HFFc6 (cell line): ENCODE data around the gene HERC3. TPM values are rescaled to one million over a fixed set of nuclear protein-coding genes. Genes with fewer than 3 reads are reported as not detected.

Source experiments
- DNase-seq: peaks from one replicate; pipeline ENCODE4 v3.0.0-alpha.2; 2018
- H3K27ac Mint-ChIP-seq: 2 replicates; pipeline ENCODE4 v1.8.0; 2020; ENCODE audit warnings: mild to moderate bottlenecking, mixed read lengths
- H3K27me3 Mint-ChIP-seq: 2 replicates; pipeline ENCODE4 v1.8.0; 2021; ENCODE audit warnings: mild to moderate bottlenecking, moderate library complexity, mixed read lengths; ENCODE audit not compliant: insufficient read depth
- H3K36me3 Mint-ChIP-seq: 2 replicates; pipeline ENCODE4 v1.8.0; 2021; ENCODE audit warnings: low read depth, mixed read lengths
- H3K4me1 Mint-ChIP-seq: 2 replicates; pipeline ENCODE4 v1.8.0; 2020; ENCODE audit warnings: low read depth, mixed read lengths
- H3K4me3 Mint-ChIP-seq: 2 replicates; pipeline ENCODE4 v1.8.0; 2020; ENCODE audit warnings: mild to moderate bottlenecking, moderate library complexity, mixed read lengths
- H3K9me3 Mint-ChIP-seq: 2 replicates; pipeline ENCODE4 v1.8.0; 2020; ENCODE audit warnings: mild to moderate bottlenecking, mixed read lengths
- total RNA-seq, 6 experiments: library from RNA; stranded (reverse); fragmentation: NEBNext Ultra II Directional; extraction: Animal tissue kit (Norgen Biotek cat#: 25700); gene quantifications; 2 replicates in 1 of 6; 3 replicates in 5 of 6; pipeline ENCODE4 v1.2.3, GENCODE V29; 2021
- TF ChIP-seq, protein P1 (sequence below): fragments of 200-600 bp; sonication (generic); IDR thresholded peaks from 2 replicates; pipeline ENCODE4 v1.5.0; 2021; ENCODE audit warnings: antibody characterized with exemption, mild to moderate bottlenecking

Gene HERC3
- total RNA-seq, 6 experiments from 2014 or later: 16.5 to 32.2 (median 26.6) TPM

DNA sequence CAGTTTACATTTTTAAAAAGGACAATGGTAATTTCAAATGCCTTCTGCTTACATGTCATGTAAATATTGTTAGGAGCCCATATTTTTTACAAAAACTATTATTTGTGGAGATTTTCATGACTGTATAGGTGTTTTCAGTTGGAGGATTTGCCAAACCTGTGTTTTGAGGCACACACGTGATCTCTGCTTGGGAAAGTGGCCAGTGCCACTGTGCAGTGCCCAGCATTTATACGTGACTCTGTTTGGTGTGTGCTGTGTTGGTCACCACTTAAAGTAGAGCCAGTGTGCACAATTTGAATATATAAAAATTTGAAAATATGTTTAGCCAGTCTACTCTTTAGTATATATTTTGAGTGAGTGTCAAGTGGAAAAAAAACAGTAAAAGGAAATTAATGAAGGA lies 132.1 kb downstream of the HERC3 start:
- no peak overlapping the region for H3K27ac Mint-ChIP-seq
- no peak for DNase-seq
- TF ChIP-seq, protein P1, sequence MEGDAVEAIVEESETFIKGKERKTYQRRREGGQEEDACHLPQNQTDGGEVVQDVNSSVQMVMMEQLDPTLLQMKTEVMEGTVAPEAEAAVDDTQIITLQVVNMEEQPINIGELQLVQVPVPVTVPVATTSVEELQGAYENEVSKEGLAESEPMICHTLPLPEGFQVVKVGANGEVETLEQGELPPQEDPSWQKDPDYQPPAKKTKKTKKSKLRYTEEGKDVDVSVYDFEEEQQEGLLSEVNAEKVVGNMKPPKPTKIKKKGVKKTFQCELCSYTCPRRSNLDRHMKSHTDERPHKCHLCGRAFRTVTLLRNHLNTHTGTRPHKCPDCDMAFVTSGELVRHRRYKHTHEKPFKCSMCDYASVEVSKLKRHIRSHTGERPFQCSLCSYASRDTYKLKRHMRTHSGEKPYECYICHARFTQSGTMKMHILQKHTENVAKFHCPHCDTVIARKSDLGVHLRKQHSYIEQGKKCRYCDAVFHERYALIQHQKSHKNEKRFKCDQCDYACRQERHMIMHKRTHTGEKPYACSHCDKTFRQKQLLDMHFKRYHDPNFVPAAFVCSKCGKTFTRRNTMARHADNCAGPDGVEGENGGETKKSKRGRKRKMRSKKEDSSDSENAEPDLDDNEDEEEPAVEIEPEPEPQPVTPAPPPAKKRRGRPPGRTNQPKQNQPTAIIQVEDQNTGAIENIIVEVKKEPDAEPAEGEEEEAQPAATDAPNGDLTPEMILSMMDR: no peak
- H3K9me3 Mint-ChIP-seq: no peaks in the 10 kb centered on the region
- no peaks in the 10 kb centered on the region; the same call in none of the 2 replicates for H3K27me3 Mint-ChIP-seq
- peaks cover 16% of the 10 kb centered on the region for H3K36me3 Mint-ChIP-seq
- peaks cover 8% of the 10 kb centered on the region; the same call in 1 of the 2 replicates for H3K4me1 Mint-ChIP-seq
- H3K4me3 Mint-ChIP-seq: no peak overlapping the region

DNA sequence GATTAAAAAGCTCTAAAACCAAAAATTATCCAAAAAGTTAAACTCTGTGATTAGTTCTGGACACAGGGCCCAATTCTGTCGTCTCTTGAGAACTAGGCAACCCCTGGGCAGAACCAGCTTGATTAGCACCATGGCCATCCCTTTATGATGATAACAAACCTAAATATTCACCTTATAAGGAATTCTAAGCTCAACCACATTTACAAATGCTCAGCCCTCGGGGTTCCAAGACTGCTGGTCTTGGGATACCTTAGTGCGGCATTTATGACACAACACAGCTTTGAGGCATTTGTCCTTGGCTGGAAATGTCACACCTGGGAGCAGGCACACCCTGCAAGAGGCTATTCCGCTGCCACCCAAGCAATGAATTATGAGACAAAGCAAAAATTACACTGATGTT lies 132.9 kb downstream of the HERC3 start:
- Mint-ChIP-seq H3K36me3 (peaks cover 16% of the 10 kb centered on the region), H3K4me1 (0 out of 2 replicates have a peak, but pooled peaks cover 6% of the 10 kb centered on the region)
- TF ChIP-seq, protein P1: no peak

DNA sequence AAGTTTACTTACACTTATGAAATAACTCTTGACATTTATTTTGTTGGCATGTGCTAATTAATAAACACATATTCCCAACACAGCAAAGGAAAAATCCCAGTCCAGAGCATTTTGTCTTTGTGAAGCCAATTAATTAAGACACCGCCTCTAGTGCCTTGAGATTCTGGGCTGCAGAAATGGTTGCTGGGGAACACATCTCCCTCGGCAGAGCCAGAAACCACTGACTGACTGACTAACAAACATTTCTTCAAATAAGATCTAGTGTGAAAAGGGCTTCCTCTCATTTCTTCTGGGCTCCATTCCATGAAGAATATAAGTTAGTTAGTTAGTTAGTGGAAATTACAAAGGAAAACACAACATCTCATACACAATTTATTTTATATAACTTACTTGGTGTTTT lies 133.7 kb downstream of the HERC3 start:
- TF ChIP-seq, protein P1: no peak
- Mint-ChIP-seq H3K27ac (no peak overlapping the region), H3K4me1 (0 out of 2 replicates have a peak, but pooled peaks cover 6% of the 10 kb centered on the region), H3K36me3 (peaks cover 11% of the 10 kb centered on the region), H3K4me3 (no peak overlapping the region), H3K27me3 (no peaks in the 10 kb centered on the region; the same call in 1 of the 2 replicates), H3K9me3 (no peaks in the 10 kb centered on the region)
- no peak for DNase-seq

More for the DNA sequence above, 132.9 kb downstream of the HERC3 start:
- H3K4me3 Mint-ChIP-seq: no peak overlapping the region
- no peak overlapping the region for H3K27ac Mint-ChIP-seq
- DNase-seq: no peak
- no peaks in the 10 kb centered on the region for H3K9me3 Mint-ChIP-seq
- H3K27me3 Mint-ChIP-seq: no peaks in the 10 kb centered on the region; the same call in 1 of the 2 replicates

DNA sequence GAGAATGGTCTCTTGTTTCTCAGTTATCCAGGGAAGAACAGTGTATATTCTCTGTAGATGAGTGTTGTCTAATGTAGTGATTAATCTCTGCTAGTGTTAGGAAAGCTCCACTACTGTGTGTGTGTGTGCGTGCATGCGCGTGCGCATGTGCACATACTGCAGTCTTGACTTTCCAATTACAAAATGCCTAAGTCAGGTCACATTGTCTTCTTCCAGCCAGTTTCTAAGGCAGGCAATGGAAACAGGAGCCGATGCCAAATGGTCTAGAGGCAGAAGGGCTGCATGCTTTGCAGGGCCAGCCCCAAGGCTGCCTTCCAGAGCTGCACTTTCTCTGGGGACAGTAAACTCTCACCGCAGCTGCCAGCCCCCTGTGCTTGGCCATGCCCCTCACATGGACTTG lies 135.9 kb downstream of the HERC3 start:
- Mint-ChIP-seq H3K4me3 (no peak overlapping the region), H3K36me3 (peaks cover 6% of the 10 kb centered on the region; the same call in 1 of the 2 replicates)
- no peak for DNase-seq

DNA sequence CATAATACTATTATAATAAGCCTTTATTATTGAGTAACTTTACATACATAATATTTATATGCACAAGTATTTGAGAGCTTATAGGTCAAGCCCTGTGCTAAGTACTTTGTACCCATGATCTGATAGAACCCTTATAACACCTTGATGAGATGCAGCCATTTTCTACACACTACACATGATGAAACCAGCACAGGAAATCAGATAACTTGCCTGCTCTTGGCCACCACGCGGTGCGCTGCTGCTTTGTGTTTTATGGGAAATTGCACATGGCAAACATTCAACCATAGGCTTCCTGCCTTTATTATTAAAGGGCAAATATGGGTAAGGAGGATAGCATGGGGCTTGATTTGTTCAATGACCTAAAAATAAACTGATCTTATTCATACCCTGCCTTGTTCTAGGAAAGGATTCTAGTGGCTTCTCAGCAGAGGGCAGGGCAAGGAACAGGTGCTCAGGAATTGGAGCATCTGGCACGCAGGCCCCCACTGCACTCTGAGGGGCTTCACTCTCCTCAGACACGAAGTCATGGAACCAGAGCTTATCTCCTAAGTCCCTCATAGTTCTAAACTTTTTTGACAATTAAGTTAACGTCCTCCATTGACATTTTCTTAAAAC lies 137.0 kb downstream of the HERC3 start:
- TF ChIP-seq, protein P1: no peak
- Mint-ChIP-seq H3K9me3 (no peaks in the 10 kb centered on the region), H3K27me3 (peaks cover 3% of the 10 kb centered on the region; the same call in 1 of the 2 replicates), H3K4me3 (no peak overlapping the region), H3K4me1 (peaks cover 12% of the 10 kb centered on the region), H3K27ac (no peak overlapping the region), H3K36me3 (peaks cover 6% of the 10 kb centered on the region; the same call in 1 of the 2 replicates)
- DNase-seq: no peak

More for the DNA sequence above, 135.9 kb downstream of the HERC3 start:
- TF ChIP-seq, protein P1: no peak
- 0 out of 2 replicates have a peak, but pooled peaks cover 6% of the 10 kb centered on the region for H3K4me1 Mint-ChIP-seq
- no peaks in the 10 kb centered on the region; the same call in 1 of the 2 replicates for H3K27me3 Mint-ChIP-seq
- H3K9me3 Mint-ChIP-seq: no peaks in the 10 kb centered on the region
- H3K27ac Mint-ChIP-seq: no peak overlapping the region
